HG03460 (cell line): ENCODE measurements around the gene LHFPL2.

Experiments used
- ATAC-seq: cut with Tn5 transposase; IDR thresholded peaks from one replicate; pipeline ENCODE4 v1.9.1; 2021; ENCODE audit not compliant: unreplicated experiment

Gene LHFPL2

DNA sequence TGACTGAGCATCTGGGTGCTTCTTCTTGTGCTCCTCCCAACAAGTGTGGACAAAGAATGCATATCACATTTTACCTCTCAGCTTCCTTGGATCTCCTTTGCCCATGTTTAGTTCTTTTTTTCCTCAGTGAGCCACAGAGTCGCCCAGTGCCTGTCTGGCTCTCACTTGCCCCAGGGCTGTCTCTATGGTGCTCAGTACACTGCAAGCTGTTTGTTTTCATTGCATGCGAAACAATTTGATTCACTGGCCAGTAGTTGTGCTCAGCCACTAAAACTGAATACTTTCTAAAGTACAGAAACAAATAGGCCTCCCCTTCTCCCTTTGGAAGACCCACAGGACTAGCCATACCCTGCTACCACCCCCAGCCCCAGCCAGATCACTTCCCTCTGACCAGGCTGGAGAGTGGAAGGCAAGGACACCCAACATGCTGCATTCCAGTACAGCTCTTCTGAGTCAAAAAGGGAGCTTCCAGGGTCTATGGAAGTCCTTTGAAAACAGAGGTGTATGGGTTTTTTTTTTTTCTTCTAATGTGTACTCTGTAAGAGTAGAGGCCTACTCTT lies 3.8 kb downstream of the LHFPL2 start:
- ATAC-seq = no peak

DNA sequence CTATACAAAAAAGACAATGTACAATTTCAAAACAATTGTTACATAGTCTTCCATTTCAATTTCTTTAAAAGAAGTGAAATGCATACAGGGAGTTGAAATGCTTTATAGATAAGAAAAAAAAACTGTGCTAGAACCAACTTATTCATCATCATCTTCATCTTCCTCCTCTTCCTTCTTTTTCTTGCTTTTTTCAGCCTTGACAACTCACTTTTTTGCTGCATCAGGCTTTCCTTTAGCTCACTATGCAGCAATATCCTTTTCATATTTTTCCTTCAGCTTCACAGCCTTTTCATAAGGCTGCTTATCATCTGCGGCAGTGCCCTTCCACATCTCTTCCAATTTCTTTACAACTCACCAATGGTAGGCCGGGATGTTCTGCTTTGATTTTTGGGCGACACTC lies 4.4 kb downstream of the LHFPL2 start:
- ATAC-seq = no peak

DNA sequence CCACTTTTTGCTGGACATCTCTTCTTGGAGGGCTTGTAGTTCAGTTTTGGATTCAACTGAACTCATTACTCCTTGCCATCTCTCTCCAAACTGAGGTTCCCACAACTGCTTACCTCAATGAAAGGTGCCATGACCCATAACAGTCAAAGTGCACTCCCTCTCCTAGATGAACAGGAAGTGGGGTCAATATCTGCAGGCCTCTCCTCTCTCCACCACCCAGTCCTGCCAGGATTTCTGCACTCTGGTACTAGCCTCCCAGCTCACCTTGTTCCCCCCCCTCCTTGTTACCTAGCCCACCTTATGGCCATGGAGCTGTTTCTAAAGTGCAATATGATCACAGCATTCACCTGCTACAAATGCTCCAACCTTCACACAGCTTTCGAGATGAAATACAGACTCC lies 5.9 kb downstream of the LHFPL2 start:
- no peak for ATAC-seq

DNA sequence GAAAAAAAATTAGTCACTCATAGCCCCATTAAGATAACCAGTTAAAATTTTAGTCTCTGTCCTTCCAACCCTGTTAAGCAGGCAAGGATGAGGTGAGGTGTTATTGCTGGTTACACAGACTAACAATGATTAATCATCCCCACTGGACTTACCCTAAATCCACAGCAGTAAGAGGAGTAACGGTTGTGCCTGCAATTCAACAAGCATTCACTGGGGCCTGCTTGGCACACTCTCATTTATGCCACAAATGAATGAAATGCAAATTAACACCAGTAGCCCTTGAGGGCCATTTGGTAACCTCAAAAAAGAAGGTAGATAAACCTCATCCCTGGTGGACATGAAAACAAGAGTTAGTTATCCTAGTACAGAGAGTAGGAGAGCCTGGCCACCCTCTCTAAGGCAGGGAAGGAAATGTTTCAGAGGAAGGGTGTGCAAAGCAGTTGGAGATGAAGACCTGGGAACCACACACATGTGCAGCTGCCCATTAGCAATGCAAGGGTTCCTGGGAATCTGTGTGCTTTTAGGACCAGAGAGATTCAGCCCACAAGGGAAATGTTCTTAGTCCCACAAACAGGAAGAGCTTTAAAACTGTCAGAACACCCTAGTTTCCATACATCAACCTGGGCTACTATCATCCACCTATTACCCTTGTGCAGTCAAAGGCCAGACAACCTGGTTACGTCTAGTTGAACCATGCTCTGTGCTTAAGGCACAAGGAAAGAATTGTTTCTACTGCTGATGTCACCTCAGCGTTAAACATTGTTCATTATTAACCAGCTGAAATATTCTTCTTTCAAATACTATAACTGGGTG lies 7.7 kb downstream of the LHFPL2 start:
- ATAC-seq = peak; percentile 80

DNA sequence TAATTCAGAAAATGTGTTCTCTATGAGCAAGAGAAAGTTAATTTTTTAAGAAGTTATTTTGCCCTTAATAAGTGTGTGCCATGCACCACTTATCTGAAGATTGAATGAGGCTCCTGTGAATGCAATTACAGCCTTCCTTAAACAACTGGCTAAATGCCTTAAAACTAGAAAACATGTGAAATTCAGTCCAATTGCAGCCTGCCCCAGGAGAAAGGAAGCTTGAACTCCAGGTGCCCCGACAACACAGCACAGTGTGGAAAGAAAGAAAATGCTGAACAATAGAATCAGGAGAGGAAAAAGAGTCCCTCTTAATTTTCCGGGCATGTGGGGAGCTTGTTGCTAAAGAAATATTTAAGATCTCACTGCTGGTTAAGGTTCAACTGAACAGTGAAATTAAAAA lies 8.8 kb downstream of the LHFPL2 start:
- ATAC-seq = no peak

DNA sequence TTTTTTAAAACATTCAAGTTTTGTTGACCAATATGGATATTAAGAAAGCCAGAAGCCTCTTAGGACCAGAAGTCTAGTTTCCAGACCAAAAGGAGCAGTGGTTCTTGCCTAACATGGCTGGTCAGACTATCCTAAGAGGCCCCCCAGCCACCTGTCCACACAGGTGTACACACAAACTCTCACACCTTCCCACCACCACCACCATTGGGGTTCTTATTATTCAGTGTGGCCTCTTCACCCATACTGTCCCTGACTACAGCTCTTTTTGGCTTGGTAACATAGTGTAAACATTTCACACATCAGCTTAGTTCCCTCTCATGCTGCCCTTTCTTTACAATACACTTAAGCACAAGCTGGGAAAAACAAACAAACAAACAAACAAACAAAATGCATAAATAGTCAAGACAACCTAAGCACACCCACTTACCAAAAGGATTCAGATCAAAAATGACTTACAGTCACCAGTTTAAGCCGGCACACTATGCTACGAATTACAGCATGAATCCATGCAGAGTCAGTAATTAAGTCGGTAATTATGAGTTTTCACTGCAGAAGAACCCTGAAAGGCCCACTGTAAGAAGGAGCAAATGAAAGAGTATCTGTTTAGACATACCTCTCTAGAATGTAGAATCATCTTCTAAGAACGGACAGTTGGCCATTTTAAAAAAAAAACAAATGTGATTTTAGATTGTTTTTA lies 9.5 kb downstream of the LHFPL2 start:
- ATAC-seq = no peak

DNA sequence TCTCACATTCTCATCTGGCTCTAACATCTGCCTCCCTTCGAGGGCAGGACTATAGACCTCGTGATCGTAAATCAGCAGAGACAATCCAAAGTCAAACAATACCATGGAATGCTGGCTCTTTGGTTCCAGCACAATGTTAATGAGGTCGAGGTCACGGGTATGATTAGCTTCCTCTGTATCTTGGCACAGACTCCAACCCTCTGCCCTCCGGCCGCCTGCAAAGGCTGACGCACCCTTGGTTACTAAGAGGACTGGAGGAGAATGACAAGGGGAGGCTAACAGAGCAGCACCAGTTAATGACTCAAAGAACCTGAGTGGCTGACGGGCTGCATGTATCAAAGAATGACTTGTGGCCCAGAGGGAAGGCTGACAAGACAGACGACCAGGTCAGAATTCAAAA lies 10.1 kb downstream of the LHFPL2 start:
- no peak for ATAC-seq

DNA sequence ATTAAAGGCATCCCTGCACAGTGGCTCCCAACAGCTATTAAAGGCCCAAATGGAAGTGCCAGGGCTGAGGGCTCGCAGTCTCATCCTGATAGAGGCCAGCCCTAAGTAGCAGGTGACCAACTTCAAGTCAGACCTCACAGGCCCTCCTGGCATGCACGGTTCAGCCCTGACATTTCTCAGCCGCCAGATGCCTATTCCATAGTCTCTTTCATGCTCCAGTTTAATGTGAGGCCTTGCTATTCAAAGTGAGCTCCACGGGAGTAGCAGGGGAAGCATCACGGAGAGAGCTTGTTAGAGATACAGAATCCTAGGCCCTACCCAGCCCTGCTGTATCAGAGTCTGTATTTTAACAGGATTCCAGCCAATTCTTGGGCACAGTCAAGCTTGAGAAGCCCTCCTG lies 11.1 kb downstream of the LHFPL2 start:
- ATAC-seq = no peak

DNA sequence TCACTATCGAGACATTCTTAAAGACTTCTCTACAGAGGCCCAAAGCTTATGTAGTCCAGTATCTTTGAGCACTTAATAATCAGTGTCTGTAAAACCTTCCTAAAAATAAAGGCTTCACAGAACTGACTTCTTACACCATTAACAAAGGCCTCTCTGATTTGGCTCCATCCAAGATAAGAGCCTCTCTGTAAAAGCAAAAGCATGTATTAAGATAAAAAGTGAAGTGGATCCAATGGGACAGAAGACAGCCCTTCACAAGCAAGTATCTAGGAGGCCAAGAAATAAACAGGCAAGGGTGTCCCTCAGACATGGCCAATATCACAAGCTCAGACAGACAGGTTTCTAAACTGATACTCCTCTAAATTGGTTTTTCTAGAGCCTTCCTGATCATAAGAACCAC lies 11.9 kb downstream of the LHFPL2 start:
- ATAC-seq = no peak

DNA sequence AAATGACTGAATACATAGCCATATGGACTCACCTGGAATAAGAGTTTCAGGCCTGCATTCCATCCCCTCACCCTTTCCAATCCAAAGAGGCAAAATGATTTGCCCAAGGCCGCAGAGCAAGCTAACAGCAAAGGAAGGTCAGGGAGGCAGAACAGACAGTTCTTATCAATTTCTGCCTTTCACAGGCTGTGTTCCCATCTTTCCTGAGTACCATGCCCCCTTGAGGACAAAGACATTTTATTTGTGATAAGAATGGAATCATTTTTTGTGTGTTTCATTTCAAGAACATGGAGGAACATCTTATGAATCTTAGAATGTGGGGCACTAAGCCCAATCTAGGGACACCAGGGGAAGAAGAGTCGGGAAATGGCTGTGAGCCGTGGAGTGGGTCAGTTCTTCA lies 13.9 kb downstream of the LHFPL2 start:
- no peak for ATAC-seq

DNA sequence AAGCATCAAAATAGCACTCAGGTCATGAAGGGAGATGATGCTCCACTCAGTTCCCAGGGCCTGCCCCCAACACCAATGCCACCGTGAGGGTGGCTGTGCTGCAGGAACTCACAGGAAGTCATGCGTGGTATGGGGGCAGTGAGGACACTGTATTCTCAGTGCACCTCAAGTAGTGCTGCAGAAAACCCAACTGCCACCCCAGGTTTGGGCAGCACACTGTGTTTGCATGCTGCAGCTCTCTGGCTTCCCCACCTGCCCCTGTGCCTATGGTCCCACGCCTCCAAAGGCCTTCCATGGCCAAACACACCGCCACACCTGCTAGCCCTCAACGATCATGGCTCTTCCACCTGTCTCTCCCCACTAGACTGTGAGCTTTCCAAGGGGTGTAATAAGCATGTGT lies 14.3 kb downstream of the LHFPL2 start:
- no peak for ATAC-seq

DNA sequence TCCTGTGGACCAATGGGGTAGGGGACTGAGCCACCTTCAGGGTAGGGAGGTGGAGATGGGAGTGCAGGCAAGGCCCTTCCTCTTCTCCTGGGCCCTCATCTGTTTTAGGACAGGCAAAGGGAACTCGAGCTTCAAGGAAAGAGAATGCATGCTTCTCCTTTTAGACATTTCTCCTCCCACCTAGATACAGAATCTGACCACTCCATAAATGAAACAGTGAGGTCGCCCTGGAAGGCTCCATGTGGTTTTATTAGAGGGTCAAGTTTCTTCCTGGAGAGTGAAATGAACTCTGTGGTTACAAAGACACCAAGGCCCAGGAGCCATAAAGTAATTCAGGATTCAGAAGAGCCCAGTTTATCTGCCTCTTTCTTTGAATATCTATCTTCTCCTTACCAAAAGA lies 14.9 kb downstream of the LHFPL2 start:
- ATAC-seq = no peak

DNA sequence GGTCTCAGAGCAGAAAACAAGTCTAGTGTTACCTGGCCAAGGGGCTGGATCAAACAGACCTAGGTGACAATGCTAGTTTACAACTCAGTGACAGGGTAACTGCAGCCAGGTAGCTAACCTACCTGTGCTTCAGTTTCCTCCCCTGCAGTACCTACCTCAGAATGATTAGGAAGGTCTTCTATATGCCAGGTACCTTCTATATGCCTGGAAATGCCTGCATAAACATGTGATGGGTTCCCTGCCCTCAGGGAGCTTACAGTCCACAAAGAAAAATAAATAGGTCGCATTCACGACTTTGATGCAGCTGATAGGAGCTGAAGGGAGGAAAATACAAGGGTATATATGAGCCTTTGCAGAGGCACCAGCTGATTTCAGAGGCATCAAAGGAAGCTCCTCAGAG lies 16.1 kb downstream of the LHFPL2 start:
- no peak for ATAC-seq

DNA sequence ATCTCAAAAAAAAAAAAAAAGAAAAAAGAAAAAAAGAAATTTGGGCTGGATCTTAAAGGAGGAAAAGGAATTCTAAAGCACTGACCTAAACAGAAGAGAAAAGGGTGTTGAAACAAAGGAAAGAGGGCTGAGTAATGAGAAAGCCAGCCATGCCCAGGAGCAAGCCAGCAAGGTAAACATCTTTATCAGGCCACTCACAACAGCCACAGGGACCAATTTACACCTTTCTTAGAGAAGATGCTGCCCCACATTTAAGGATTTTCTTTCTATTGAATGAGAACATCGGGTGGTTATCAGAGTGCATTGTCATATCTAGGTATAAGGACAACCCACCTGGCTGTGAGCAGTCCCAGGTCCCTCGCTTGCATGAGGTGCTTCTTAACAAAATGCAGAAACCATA lies 16.6 kb downstream of the LHFPL2 start:
- no peak for ATAC-seq

DNA sequence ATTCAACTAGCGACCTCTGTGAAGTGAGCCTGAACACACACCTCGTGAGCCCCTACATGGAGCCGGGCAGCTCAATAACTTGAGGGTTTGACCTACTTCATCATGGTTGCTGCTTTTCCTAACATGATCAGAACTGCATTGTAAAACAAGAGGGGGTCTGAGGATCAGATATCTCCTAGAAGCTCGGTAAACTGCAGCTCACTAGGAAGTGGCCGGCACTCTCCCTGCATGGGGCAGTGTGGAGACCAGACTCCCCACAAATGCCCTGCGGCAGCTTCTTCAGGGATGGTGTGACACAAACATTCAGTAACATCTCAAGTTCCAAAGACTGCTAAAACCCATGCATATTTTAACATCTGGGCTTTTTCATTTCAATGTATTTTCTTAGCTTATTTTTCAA lies 18.5 kb downstream of the LHFPL2 start:
- no peak for ATAC-seq

DNA sequence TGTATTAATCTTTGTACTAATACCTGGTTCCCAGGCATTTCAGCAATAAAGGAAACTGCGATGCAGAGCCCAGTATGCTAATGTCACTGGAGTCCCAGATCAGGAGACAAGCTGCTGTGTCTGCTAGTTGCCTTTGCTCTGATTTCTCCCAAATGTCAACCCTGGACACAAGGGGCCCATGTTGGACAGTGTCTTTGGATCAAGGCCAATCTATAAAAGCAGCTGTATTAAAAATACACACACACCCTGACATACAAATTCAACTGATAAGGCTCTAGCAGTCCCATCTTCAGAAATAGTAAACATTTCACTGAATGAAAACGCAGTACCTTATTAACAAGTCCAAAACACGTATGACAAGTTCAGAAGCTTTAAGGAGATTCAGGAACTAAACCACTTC lies 18.9 kb downstream of the LHFPL2 start:
- ATAC-seq = no peak

DNA sequence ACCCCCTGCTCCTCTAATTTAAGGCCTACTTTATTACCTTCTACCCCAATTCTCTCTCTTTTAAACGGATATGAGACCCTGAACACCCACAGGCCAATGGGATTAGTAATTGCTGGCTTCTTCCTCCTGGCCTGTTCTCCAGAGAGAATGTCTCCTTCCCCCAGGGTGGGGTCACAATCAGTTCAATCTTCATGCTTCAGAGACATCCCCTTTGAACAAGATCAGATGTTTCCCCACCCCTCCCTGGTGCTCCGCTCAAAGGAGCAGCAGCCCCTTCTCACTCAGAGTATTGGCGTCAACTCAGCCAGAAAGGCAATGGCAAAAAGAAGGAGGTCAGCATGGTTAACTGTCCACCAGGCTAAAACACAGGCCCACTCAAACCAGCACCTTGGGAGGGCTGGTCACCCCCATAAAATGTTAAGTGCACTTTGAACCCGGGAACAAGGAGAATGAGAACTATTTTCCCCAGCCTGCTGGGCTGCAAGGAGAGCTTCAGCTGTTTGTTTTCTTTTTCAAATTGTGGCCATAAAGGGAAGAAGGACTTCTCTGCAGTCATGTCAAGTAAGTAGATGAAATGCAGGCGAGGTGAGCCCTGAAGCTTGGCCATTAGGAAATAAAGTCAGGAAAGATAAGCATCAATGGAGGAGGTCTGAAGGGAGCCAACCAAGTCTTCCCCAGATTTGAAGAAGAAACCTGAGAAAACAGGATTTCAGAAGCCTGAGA lies 20.1 kb downstream of the LHFPL2 start:
- ATAC-seq = no peak

DNA sequence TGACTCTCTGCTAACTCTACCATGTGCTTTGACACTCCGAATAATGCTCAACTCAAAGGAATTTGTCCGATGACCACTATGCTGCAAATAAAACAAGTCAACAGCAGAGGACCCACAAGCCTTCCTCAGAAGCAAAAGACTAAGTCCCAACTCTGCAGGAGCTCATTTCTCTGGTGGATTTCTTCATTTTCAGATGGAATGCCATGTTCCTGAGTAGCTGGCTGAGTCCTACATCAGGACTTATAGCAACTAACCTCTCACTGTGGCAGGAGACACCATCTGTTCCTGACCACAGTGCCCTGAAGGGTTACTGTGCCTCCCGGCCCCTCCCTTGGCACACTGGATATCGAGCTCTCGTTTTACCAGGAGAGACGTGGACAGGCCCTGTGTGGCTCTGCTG lies 20.8 kb downstream of the LHFPL2 start:
- no peak for ATAC-seq

DNA sequence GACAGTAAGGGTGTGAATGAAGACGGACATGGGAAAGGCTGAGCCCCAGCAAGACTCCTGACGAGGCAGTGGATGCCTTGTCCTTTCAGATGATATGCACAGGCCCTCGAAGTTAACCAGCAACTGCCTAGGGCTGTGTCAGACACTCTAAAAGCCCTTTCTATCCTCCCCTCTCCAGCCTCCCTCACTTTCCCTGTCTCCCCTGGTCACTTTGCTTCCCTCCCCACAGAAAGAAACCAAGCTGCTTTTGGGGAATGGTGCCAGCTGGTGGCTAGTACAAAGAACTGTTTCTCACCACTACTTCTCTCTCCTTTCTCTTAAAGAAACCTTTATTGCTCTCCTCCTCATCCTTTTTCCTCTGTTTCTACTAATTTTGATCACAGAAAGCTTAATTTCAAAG lies 21.4 kb downstream of the LHFPL2 start:
- ATAC-seq = no peak

DNA sequence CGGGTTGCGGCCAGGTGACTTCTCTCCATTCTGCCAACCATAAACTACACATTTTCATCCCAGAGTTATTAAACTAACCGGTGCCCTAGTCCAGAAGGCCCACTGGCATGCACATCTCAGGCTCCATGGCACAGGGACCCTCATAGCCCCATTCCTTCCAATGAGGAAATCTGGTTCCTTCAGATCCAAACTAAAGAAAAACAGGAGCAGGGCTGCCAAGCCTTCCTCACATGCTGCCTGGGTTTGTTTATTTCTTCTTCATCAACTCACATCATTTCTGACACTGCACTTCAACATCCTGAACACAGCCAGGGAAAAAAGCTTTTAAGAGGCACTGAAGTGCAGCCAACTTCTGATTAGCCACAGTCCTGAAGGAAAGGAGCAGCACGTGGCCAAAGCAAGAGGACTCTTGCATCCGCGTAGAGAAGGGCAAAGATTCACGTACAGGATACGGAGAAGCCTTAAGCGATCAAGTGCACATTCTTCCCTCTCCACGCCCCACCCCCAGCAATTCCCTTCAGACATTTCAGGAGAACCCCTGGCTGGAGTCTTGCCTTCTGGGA lies 22.5 kb downstream of the LHFPL2 start:
- no peak for ATAC-seq

DNA sequence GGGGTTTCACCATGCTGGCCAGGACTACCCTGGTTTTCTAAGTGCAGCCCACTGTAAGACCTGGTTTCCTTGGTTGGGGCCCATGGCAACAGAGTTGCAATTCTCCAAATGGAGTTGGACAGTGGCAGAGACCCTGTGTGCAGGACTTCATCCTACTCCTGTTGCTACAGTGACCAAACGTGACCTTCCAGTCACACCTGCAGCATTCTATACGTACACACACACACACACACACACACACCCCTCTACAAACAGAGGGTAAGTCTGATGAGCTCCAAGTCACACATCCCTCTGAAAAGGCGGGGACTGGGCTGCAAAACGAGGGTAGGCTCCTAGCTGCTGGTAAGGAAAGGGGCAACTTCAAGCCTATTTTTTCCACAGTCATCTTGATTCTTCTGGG lies 23.6 kb downstream of the LHFPL2 start:
- ATAC-seq = no peak
